COLO829 (cell line): Measurements from ENCODE around the gene NKX2-8.
"Not testable (repeated sequence)": the region's sequence is repeated elsewhere in the genome, so short reads cannot be mapped to it uniquely, and the experiment has no call there.

ENCODE experiments used
- DNase-seq: peaks from one replicate; pipeline ENCODE4 v3.0.0; 2012; ENCODE audit warnings: low spot score

The NKX2-8 gene

GRCh38 chr14:36580141-36580855 lies 2.1 kb downstream of the NKX2-8 start:
- DNase-seq, result no peak

- DNase-seq, result no peak
These were observed 2.8 kb downstream of the NKX2-8 start for GRCh38 chr14:36579573-36580140.

GRCh38 chr14:36579001-36579555 lies 3.3 kb downstream of the NKX2-8 start:
- no peak for DNase-seq

DNA sequence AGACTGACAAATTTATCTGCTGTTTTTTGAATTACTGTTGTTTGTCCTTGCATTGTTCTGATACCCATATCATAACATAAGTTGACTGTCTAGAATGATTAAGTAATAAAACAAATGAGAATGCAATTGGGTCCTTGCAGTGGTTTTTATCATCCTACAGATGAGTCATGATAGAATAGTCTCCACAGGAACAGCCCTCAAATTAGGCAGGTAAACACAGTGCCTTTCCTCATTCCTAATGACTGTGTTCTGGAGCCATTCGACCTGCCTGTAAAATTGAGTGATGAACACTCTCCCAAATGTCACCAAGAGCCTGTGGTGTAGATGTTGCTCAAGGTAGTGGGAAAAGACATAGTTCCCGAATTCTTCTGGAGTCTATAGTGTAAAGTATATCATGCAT lies 12.3 kb downstream of the NKX2-8 start:
- DNase-seq, result no peak

DNA sequence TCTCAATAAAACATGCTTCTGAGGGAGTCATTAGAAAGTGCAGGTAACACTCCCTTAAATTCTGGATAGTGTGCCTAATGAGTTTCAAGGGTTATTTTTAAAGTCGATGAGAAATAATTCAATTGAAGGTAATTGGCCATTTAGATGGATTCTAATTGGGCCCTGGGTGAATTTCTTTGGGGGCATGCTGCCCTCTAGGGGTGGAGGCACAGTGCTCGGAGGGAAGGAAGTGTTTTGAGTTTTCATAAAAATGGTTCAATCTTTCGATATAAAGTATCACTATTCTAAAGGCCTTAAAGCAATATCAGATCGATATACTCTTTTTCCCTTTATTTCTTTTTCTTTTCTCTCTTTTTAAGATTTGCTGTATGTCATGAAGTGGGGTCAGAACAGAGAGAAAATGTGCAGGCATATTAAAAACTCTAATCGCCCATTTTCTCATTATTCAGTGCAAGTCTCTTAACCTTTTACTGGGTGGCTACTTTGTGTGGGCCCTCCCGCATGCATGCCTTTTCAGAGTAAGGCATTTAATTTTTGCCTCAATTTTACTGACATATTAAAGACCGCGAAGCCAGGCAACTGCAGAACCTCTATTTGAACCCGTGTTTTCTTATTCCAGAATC lies 25.5 kb downstream of the NKX2-8 start:
- peak; percentile 51 for DNase-seq

DNA sequence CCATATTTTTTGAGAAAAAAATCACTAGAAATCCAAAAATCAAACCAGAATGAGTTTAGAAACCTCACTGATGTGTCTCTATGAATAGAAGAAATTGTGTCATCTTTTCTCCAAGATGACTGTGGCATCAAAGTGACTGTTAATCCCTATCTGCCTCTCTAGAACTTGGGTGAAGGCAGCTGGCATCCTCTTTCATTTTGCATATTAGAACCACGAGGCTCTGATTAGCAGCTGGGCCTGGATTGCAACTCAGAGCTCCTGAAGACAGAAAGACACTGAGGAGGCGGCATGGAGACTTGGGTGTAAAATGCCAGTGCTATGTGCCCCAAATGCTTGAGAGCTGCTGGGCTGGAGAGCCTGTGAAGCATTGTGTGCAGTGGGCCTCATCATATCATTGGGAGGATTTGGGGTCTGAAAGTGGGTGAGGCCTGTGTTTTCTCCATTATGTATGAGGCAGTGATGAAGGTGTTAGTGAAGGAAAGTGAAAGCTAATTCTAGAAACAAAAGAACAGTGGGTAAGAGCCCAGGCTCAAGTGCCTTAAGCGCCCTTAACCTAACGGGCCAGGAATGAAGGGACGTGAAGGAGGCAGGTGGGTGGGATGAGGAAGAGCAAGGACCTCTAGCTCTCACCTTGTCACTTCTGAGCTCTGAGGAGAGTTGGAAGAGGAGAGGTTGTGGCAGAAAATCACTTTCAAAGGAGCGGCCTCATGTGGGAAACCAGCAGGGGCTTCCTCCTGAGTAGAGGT lies 26.2 kb downstream of the NKX2-8 start:
- DNase-seq, result no peak

DNA sequence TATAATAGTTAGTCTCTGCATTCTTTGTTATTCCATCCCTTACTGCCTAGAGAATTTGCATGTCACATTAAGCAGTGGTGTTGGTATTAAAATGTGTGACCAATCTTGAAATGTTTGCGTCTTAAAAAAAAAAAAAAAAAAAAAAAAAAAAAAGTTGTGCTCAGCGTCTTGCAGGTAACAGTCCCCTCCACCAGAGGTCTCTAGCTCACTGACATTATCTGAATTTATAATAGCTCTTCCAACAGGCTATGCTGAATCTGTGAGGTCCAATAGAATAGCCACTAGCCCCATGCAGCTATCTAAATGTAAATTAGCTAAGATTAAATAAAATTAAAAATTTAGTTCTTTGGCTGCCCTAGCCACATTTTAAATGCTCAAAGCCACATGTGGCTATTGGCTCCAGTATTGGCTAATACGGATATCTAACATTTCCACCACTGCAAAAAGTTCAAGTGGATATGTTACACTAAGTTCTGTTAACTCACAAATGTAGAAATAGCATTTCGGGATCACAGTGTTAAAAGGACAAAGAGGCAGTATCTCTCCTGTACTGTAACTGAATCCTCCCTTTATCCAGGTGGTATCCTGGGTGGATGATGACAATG lies 28.7 kb downstream of the NKX2-8 start:
- DNase-seq, result peak; percentile 65

DNA sequence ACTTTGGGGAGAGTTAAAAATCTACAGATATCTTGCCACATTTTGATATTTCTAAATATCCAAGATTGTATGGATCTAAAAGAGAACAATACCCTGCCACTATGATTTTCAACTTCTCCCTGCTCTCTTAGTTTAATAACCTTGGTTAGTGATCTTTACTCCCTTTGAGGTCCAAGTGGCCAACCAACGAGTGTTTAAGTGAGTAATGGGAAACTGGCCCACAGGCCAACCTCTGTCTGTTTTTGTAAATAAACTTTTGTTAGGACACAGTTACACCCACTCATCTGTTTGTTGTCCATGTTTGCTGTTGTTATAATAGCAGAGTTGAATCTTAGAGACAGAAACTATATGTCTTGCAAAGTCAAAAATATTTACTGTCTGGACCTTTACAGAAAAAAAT lies 31.5 kb downstream of the NKX2-8 start:
- no peak for DNase-seq

DNA sequence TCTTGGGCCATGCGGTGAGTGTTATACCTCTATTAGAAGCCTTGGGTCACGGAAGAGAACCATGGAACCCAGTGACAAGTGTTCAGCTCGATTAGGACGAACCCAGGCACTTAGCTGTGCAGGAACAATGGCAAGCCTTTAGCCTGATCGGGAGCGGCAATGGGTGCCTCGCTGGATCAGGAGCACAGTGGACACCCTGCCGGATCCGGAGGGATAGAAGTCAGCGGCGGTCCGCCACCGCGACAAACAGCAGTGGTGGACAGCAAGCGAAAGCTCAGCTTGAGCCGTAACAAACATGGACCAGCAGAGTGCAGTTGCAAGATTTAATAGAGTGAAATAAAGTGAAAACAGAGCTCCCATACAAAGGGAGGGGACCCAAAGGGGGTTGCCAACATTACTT lies 38.1 kb downstream of the NKX2-8 start:
- not testable (repeated sequence) for DNase-seq

DNA sequence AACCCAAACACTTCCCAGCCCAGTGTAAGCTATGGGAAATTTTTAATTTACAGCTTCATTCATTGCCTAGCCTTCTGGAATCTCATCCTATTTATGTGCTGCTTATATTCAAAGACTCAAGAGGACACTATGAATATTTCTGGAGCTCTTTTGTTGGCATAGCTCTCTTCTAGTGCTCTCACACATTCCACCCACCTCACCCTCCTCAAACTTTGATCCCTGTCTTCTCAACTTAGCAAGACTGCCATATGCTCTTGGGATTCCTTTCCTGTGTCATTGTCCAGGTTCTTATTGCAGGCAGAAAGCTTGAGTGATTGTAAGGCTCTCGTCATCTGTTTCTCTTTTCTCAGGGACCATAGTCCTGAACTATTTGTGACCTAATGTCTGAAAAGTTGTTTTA lies 44.4 kb downstream of the NKX2-8 start:
- no peak for DNase-seq
